ENCODE results near the gene ATG10. TPM values are rescaled to one million over a fixed set of nuclear protein-coding genes. Genes with fewer than 3 reads are reported as not detected.
A peak's percentile ranks its signal among the peaks of the same experiment; 100 is the strongest.
"Not testable (repeated sequence)": the region's sequence is repeated elsewhere in the genome, so short reads cannot be mapped to it uniquely, and the experiment has no call there.

The ATG10 gene
- total RNA-seq, 4 donors from 2014 or later, result 6.0 to 16.4 (median 10.2) TPM

DNA sequence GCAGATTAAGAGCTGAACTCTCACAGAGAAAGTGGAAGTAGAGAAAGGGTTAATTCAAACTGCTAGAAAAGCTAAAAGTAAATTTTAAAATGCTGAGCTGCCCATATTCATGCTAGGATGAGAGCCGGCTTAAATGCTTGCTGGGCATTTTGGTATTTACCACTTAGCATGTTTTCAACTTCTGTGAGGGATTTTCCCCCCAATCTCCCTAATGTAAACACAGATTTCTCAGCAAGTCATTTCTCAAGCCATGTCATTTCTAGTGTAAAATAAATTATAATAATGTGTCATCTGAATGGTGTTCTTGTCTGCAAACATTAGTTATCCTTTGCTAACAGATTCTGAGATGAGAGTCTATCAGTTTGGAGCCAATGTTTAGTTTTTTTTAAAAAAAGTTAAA lies 284.0 kb downstream of the ATG10 start:
- no peak overlapping the region for H3K4me3 ChIP-seq
- 0% methylated on average over 1 of the region's 1 CpG for WGBS, 2 donors (ENCODE audit: low coverage in 1 of 2)

GRCh38 chr5:82257247-82257646 lies 285.4 kb downstream of the ATG10 start:
- no peak for TF ChIP-seq POLR2AphosphoS5 (IDR thresholded peaks at IDR 0.05)
- TF ChIP-seq, protein P1, sequence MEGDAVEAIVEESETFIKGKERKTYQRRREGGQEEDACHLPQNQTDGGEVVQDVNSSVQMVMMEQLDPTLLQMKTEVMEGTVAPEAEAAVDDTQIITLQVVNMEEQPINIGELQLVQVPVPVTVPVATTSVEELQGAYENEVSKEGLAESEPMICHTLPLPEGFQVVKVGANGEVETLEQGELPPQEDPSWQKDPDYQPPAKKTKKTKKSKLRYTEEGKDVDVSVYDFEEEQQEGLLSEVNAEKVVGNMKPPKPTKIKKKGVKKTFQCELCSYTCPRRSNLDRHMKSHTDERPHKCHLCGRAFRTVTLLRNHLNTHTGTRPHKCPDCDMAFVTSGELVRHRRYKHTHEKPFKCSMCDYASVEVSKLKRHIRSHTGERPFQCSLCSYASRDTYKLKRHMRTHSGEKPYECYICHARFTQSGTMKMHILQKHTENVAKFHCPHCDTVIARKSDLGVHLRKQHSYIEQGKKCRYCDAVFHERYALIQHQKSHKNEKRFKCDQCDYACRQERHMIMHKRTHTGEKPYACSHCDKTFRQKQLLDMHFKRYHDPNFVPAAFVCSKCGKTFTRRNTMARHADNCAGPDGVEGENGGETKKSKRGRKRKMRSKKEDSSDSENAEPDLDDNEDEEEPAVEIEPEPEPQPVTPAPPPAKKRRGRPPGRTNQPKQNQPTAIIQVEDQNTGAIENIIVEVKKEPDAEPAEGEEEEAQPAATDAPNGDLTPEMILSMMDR (IDR thresholded peaks at IDR 0.05), result no peak
- no peak for TF ChIP-seq EP300 (IDR thresholded peaks at IDR 0.05)
- TF ChIP-seq POLR2A (IDR thresholded peaks at IDR 0.05), result no peak
- H3K4me1 ChIP-seq, result peaks cover 0 to 8% (median 0%) of the 10 kb centered on the region in 3 donors
- no peaks in the 10 kb centered on the region for H3K27me3 ChIP-seq
- H3K36me3 ChIP-seq, result peaks cover 0 to 17% of the 10 kb centered on the region in 2 donors
- no peak overlapping the region for H3K27ac ChIP-seq
- H3K4me3 ChIP-seq, result no peak overlapping the region
- 80 to 92% methylated on average over 2 of the region's 2 CpGs for WGBS, 2 donors (ENCODE audit: low coverage in 1 of 2)
- no peaks in the 10 kb centered on the region for H3K9me3 ChIP-seq
- no peak for ATAC-seq

More for the DNA sequence above, 284.0 kb downstream of the ATG10 start:
- TF ChIP-seq POLR2A (IDR thresholded peaks at IDR 0.05), result no peak
- TF ChIP-seq, protein P1 (IDR thresholded peaks at IDR 0.05), result no peak
- no peak for TF ChIP-seq EP300 (IDR thresholded peaks at IDR 0.05)
- no peak for TF ChIP-seq POLR2AphosphoS5 (IDR thresholded peaks at IDR 0.05)
- H3K27ac ChIP-seq, result no peak overlapping the region
- peaks cover 0 to 17% of the 10 kb centered on the region in 2 donors for H3K36me3 ChIP-seq
- H3K4me1 ChIP-seq, result peaks cover 0 to 8% (median 0%) of the 10 kb centered on the region in 3 donors
- no peaks in the 10 kb centered on the region for H3K9me3 ChIP-seq
- no peak for ATAC-seq
- no peaks in the 10 kb centered on the region for H3K27me3 ChIP-seq

DNA sequence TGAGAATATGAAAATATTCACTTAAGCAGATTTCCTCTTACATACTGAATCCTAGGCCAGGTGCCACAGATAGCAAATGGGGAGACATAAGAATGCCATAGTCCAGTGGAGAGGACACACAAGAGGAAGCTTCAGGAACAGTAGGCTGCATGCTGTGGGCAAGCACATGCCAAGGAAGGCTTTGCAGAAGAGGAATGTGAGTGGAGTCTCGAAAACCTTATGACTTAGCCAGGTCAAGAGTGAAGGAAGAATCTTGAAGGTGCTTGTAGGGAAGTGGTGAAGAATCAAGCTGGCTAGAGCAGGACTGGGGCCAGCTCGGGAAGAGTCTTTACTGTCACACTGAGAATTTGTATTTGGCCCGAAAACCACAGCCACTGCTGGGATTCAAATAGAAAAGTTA lies 285.9 kb downstream of the ATG10 start:
- Histone ChIP-seq H3K9me3 (no peaks in the 10 kb centered on the region), H3K4me3 (no peak overlapping the region), H3K36me3 (peaks cover 0 to 16% of the 10 kb centered on the region in 2 donors), H3K27ac (no peak overlapping the region), H3K4me1 (peaks cover 0 to 8% (median 0%) of the 10 kb centered on the region in 3 donors), H3K27me3 (no peaks in the 10 kb centered on the region)
- ATAC-seq, result no peak
- 82 to 90% methylated on average over 3 of the region's 3 CpGs for WGBS, 2 donors (ENCODE audit: low coverage in 1 of 2)
- TF ChIP-seq EP300 (IDR thresholded peaks at IDR 0.05) (no peak), POLR2A (IDR thresholded peaks at IDR 0.05) (no peak)

- no peaks in the 10 kb centered on the region for H3K9me3 ChIP-seq
- 77 to 80% methylated on average over 3 of the region's 3 CpGs for WGBS, 2 donors (ENCODE audit: low coverage in 1 of 2)
- ATAC-seq, result no peak
- peaks cover 0 to 8% (median 0%) of the 10 kb centered on the region in 3 donors for H3K4me1 ChIP-seq
- no peak for TF ChIP-seq EP300 (IDR thresholded peaks at IDR 0.05)
- TF ChIP-seq, protein P1 (IDR thresholded peaks at IDR 0.05), result peak in 1 of 4 experiments; percentile 34
- no peak for TF ChIP-seq POLR2AphosphoS5 (IDR thresholded peaks at IDR 0.05)
- TF ChIP-seq POLR2A (IDR thresholded peaks at IDR 0.05), result no peak
- peaks cover 0 to under 1% of the 10 kb centered on the region in 2 donors for H3K36me3 ChIP-seq
- H3K27ac ChIP-seq, result no peak overlapping the region
- H3K27me3 ChIP-seq, result no peaks in the 10 kb centered on the region
- no peak overlapping the region for H3K4me3 ChIP-seq
These were observed 287.5 kb downstream of the ATG10 start for GRCh38 chr5:82259172-82259800.

GRCh38 chr5:82265047-82265446 lies 293.2 kb downstream of the ATG10 start:
- H3K27ac ChIP-seq, result no peak overlapping the region
- H3K4me1 ChIP-seq, result no peaks in the 10 kb centered on the region
- no peaks in the 10 kb centered on the region for H3K9me3 ChIP-seq
- 18 to 30% methylated on average over 4 of the region's 4 CpGs for WGBS, 2 donors (ENCODE audit: low coverage in 1 of 2)
- H3K4me3 ChIP-seq, result no peak overlapping the region
- TF ChIP-seq POLR2A (IDR thresholded peaks at IDR 0.05) (no peak), EP300 (IDR thresholded peaks at IDR 0.05) (no peak), POLR2AphosphoS5 (IDR thresholded peaks at IDR 0.05) (no peak)
- TF ChIP-seq, protein P1 (IDR thresholded peaks at IDR 0.05), result no peak
- no peaks in the 10 kb centered on the region for H3K36me3 ChIP-seq
- ATAC-seq, result no peak
- no peaks in the 10 kb centered on the region for H3K27me3 ChIP-seq

GRCh38 chr5:82267297-82267933 lies 295.6 kb downstream of the ATG10 start:
- ATAC-seq, H3K27me3 ChIP-seq, H3K4me1 ChIP-seq, H3K27ac ChIP-seq, H3K4me3 ChIP-seq, H3K9me3 ChIP-seq, H3K36me3 ChIP-seq: not testable (repeated sequence)
- WGBS, 2 donors (ENCODE audit: low coverage in 1 of 2), result 97% methylated on average over 6 to 9 of the region's 9 CpGs

GRCh38 chr5:82269363-82269762 lies 297.5 kb downstream of the ATG10 start:
- 75 to 83% methylated on average over 2 of the region's 2 CpGs for WGBS, 2 donors (ENCODE audit: low coverage in 1 of 2)
- not testable (repeated sequence) for H3K4me1 ChIP-seq, ATAC-seq, H3K27me3 ChIP-seq, H3K9me3 ChIP-seq, H3K27ac ChIP-seq, H3K4me3 ChIP-seq
- peaks cover 0 to 16% of the 10 kb centered on the region in 2 donors for H3K36me3 ChIP-seq

- Histone ChIP-seq H3K4me1 (peaks cover 0 to 13% (median 0%) of the 10 kb centered on the region in 3 donors), H3K36me3 (peaks cover 0 to 41% of the 10 kb centered on the region in 2 donors)
- H3K4me3 ChIP-seq, H3K9me3 ChIP-seq, H3K27me3 ChIP-seq, ATAC-seq, H3K27ac ChIP-seq: not testable (repeated sequence)
- 75 to 90% methylated on average over 8 to 9 of the region's 24 CpGs for WGBS, 2 donors (ENCODE audit: low coverage in 1 of 2)
These were observed 300.9 kb downstream of the ATG10 start for GRCh38 chr5:82272571-82273356.

All from gastroesophageal sphincter (tissue), 4 donors.